B cell (primary cell): Measurements from ENCODE around the gene VPS25. TPM values are rescaled to one million over a fixed set of nuclear protein-coding genes. Genes with fewer than 3 reads are reported as not detected.

ENCODE experiments used
- ATAC-seq: fragments of 200-7000 bp; cut with Tn5 transposase; one replicate; pipeline ENCODE4 v1.10.0; 2021; ENCODE audit warnings: low read depth, mild to moderate bottlenecking, moderate number of reproducible peaks, moderate library complexity
- CTCF ChIA-PET: fragments of 350-600 bp; sonication (Branson Sonifier 250); formaldehyde crosslinking; loops from one replicate; lab custom pipeline; 2021; ENCODE audit warnings: antibody characterized with exemption, inconsistent platforms; lab: Charles Lee
- POLR2A ChIA-PET: fragments of 350-600 bp; sonication (Branson Sonifier 250); formaldehyde crosslinking; loops from one replicate; lab custom pipeline; 2021; ENCODE audit warnings: antibody characterized with exemption; lab: Charles Lee
- DNase-seq: peaks from one replicate; pipeline ENCODE4 v3.0.0; 2013
- H2AFZ ChIP-seq: 2 replicates; pipeline ENCODE4 v1.6.1; 2012; ENCODE audit warnings: mild to moderate bottlenecking, low read depth, low read length; ENCODE audit not compliant: insufficient read depth, poor library complexity, severe bottlenecking
- H3K27ac ChIP-seq, 2 donors: 1 replicate in 1 of 2; 2 replicates in 1 of 2; pipeline ENCODE4 v1.5.1; 2012 to 2013; ENCODE audit warnings: low read length in 2 of 2, mild to moderate bottlenecking in 2 of 2, moderate library complexity in 1 of 2
- H3K27me3 ChIP-seq, 4 experiments: fragments of 200-600 bp in 1 of 4; sonication (generic) in 1 of 4; replicated peaks in 1 of 4; 1 replicate in 2 of 4; 2 replicates in 2 of 4; pipeline versions ENCODE4 v1.6.1 to v1.7.0; 2013 to 2016; ENCODE audit warnings: low read length in 3 of 4, mild to moderate bottlenecking in 2 of 4, mixed read lengths in 1 of 4, moderate library complexity in 1 of 4; ENCODE audit not compliant: insufficient read depth in 4 of 4, control insufficient read depth in 3 of 4; ENCODE audit errors: control extremely low read depth in 1 of 4
- H3K36me3 ChIP-seq, 2 experiments: replicated peaks in 1 of 2; 1 replicate in 1 of 2; 2 replicates in 1 of 2; pipeline versions ENCODE4 v1.6.1 to v1.7.1; 2013; ENCODE audit warnings: low read length in 1 of 2; ENCODE audit not compliant: insufficient read depth in 2 of 2, control insufficient read depth in 1 of 2; ENCODE audit errors: control extremely low read depth in 1 of 2, extremely low read depth in 1 of 2
- H3K4me1 ChIP-seq, 2 donors: fragments of 200-600 bp in 1 of 2; sonication (generic) in 1 of 2; 1 replicate in 1 of 2; 2 replicates in 1 of 2; pipeline versions ENCODE4 v1.5.1 to v1.6.1; 2013 to 2017; ENCODE audit warnings: low read length in 2 of 2; ENCODE audit not compliant: control insufficient read depth in 2 of 2, insufficient read depth in 2 of 2
- H3K4me2 ChIP-seq: replicated peaks from 2 replicates; pipeline ENCODE3; 2012; ENCODE audit warnings: mild to moderate bottlenecking, low read depth, low read length; ENCODE audit not compliant: poor library complexity, severe bottlenecking
- H3K4me3 ChIP-seq, 5 experiments: fragments of 200-600 bp in 1 of 5; sonication (generic) in 1 of 5; 1 replicate in 3 of 5; 2 replicates in 2 of 5; pipeline versions ENCODE4 v1.5.1 to v1.7.0; 2011 to 2016; ENCODE audit warnings: low read length in 4 of 5, mild to moderate bottlenecking in 4 of 5, low read depth in 2 of 5, control low read depth in 1 of 5, moderate library complexity in 1 of 5; ENCODE audit not compliant: insufficient read depth in 1 of 5; ENCODE audit errors: control extremely low read depth in 1 of 5, extremely low read depth in 1 of 5
- H3K79me2 ChIP-seq: fragments of 200-600 bp; sonication (generic); one replicate; pipeline ENCODE4 v1.6.0; 2016; ENCODE audit warnings: low read length; ENCODE audit not compliant: control insufficient read depth, insufficient read depth
- H3K9ac ChIP-seq: fragments of 200-600 bp; sonication (generic); 2 replicates; pipeline ENCODE4 v1.6.1; 2017; ENCODE audit warnings: mild to moderate bottlenecking, low read length, moderate library complexity
- H3K9me3 ChIP-seq, 3 donors: one replicate each; pipeline versions ENCODE4 v1.6.1 to v1.7.1; 2013; ENCODE audit warnings: low read length in 2 of 3; ENCODE audit not compliant: control insufficient read depth in 2 of 3, insufficient read depth in 1 of 3; ENCODE audit errors: control extremely low read depth in 1 of 3
- H4K20me1 ChIP-seq: 2 replicates; pipeline ENCODE4 v1.6.0; 2012; ENCODE audit warnings: mild to moderate bottlenecking, low read length; ENCODE audit not compliant: insufficient read depth, control insufficient read depth, poor library complexity, severe bottlenecking
- H3K27ac Mint-ChIP-seq: one replicate; pipeline ENCODE4 v1.8.0; 2021; ENCODE audit warnings: mixed read lengths
- H3K27me3 Mint-ChIP-seq: one replicate; pipeline ENCODE4 v1.8.0; 2021; ENCODE audit warnings: mixed read lengths
- H3K4me1 Mint-ChIP-seq: one replicate; pipeline ENCODE4 v1.8.0; 2021; ENCODE audit warnings: mixed read lengths
- H3K4me3 Mint-ChIP-seq: one replicate; pipeline ENCODE4 v1.8.0; 2021; ENCODE audit warnings: mixed read lengths
- H3K9me3 Mint-ChIP-seq: one replicate; pipeline ENCODE4 v1.8.0; 2022; ENCODE audit warnings: mixed read lengths; ENCODE audit not compliant: insufficient read depth
- CTCF ChIP-seq: fragments of 200-600 bp; IDR thresholded peaks from one replicate; pipeline ENCODE4 v1.8.0; 2022; ENCODE audit warnings: antibody characterized with exemption, mild to moderate bottlenecking
- EZH2 ChIP-seq: IDR thresholded peaks from 2 replicates; pipeline ENCODE4 v1.6.1; 2012; ENCODE audit warnings: borderline replicate concordance, low read depth, mild to moderate bottlenecking, moderate library complexity, low read length; ENCODE audit not compliant: insufficient read depth, poor library complexity, severe bottlenecking
- WGBS: methylation state at CpG from one replicate; pipeline ENCODE4 v1.1.5; 2013; ENCODE audit warnings: missing lambda C conversion rate; ENCODE audit not compliant: insufficient coverage; 5-methylcytosine and 5-hydroxymethylcytosine counted together
- intact Hi-C: fragments of 100-400 bp; cut with micrococcal nuclease; formaldehyde crosslinking; loops from one replicate; pipeline ENCODE4 v1.10.0; 2022
- polyA plus RNA-seq: library from polyadenylated mRNA; depleted of rRNA; stranded (reverse); fragments of >200 nt; gene quantifications from 2 replicates; pipeline ENCODE4 v1.2.3, GENCODE V29; 2012
- total RNA-seq, 2 donors: library from RNA; stranded (reverse); fragments of 120-200 nt in 1 of 2; gene quantifications; 1 replicate in 1 of 2; 2 replicates in 1 of 2; pipeline versions ENCODE4 v1.2.3 to v1.2.4, GENCODE V29; 2013 to 2022

The VPS25 gene
- total and polyA plus RNA-seq, 2 donors (not counting 1 experiment from before 2014, with no cell fraction given), result 38.7 to 40.5 TPM

GRCh38 chr17:42754782-42755181 lies 18.5 kb upstream of the VPS25 start:
- H3K27ac ChIP-seq, result no peak overlapping the region
- H3K9me3 Mint-ChIP-seq, result no peaks in the 10 kb centered on the region
- 93% methylated on average over 2 of the region's 3 CpGs for WGBS
- no peak overlapping the region for H3K9ac ChIP-seq
- TF ChIP-seq CTCF, result no peak
- TF ChIP-seq EZH2, result no peak
- no peak overlapping the region for H2AFZ ChIP-seq
- H4K20me1 ChIP-seq, result no peaks in the 10 kb centered on the region
- peaks cover 31% of the 10 kb centered on the region for H3K27me3 Mint-ChIP-seq
- ChIA-PET POLR2A (no interaction called here), CTCF (interaction anchor here (1.0 kb wide), 1 partner anchor 9 kb away, joined by 5 read pairs; no protein-coding TSS in a partner anchor)
- DNase-seq (no peak), ATAC-seq (no peak)
- H3K79me2 ChIP-seq, result no peaks in the 10 kb centered on the region
- peaks cover 2% of the 10 kb centered on the region in 2 donors for H3K4me1 ChIP-seq
- no peak overlapping the region for H3K4me2 ChIP-seq
- no peaks in the 10 kb centered on the region for H3K9me3 ChIP-seq
- H3K4me3 ChIP-seq, result no peak overlapping the region
- intact Hi-C loops, result no loop called here
- H3K27me3 ChIP-seq, result peaks cover 0 to 14% (median 7%) of the 10 kb centered on the region in 4 experiments
- no peak overlapping the region for H3K27ac Mint-ChIP-seq
- H3K36me3 ChIP-seq, result no peaks in the 10 kb centered on the region
- peaks cover 2% of the 10 kb centered on the region for H3K4me1 Mint-ChIP-seq
- H3K4me3 Mint-ChIP-seq, result no peak overlapping the region

- ATAC-seq (peak; percentile 66), DNase-seq (peak; percentile 76)
- no peak overlapping the region for H3K9ac ChIP-seq
- peaks cover 0 to 48% (median 14%) of the 10 kb centered on the region in 4 experiments for H3K27me3 ChIP-seq
- H4K20me1 ChIP-seq, result no peaks in the 10 kb centered on the region
- peaks cover 19 to 23% of the 10 kb centered on the region in 2 donors for H3K4me1 ChIP-seq
- WGBS, result 55% methylated on average over 5 of the region's 11 CpGs
- no peak overlapping the region for H3K27ac ChIP-seq
- TF ChIP-seq EZH2 (no peak), CTCF (no peak)
- no peak overlapping the region for H2AFZ ChIP-seq
- POLR2A ChIA-PET, result interaction anchor here (0.6 to 1.0 kb wide), 3 partner anchors 76 to 1440 kb away, joined by 3 to 6 read pairs (median 4); partner anchors contain the start of gene ATXN7L3
- Mint-ChIP-seq H3K4me1 (peaks cover 23% of the 10 kb centered on the region), H3K27ac (peak overlapping the region; percentile 37), H3K4me3 (peak overlapping the region; percentile 85), H3K9me3 (no peaks in the 10 kb centered on the region), H3K27me3 (peaks cover 48% of the 10 kb centered on the region)
- H3K36me3 ChIP-seq, result no peaks in the 10 kb centered on the region
- no peaks in the 10 kb centered on the region for H3K9me3 ChIP-seq
- CTCF ChIA-PET, result interaction anchor here (1.0 to 4.8 kb wide), 10 partner anchors 8 to 871 kb away, joined by 3 to 60 read pairs (median 4); partner anchors contain the start of genes PSMC3IP and VPS25
- intact Hi-C loops, result no loop called here
- peak overlapping the region; percentile 93 for H3K4me2 ChIP-seq
- H3K79me2 ChIP-seq, result no peaks in the 10 kb centered on the region
- no peak overlapping the region for H3K4me3 ChIP-seq
These were observed 13.1 kb upstream of the VPS25 start for GRCh38 chr17:42759982-42760651.
